Activated naive CD8-positive, alpha-beta T cell treated with anti-CD3 and anti-CD28 coated beads, Interleukin-2, amount 50 U/mL, for 16 hours (primary cell): ENCODE data around the gene SPATA18.
"Not testable (repeated sequence)": the region's sequence is repeated elsewhere in the genome, so short reads cannot be mapped to it uniquely, and the experiment has no call there.

Experiments
- DNase-seq: peaks from one replicate; pipeline ENCODE4 v3.0.0-alpha.2; 2020; ENCODE audit warnings: low read depth, low spot score

The SPATA18 gene

GRCh38 chr4:52051615-52052474 is 741 bp downstream of the SPATA18 start:
- DNase-seq: no peak

GRCh38 chr4:52052475-52052780 is 1.3 kb downstream of the SPATA18 start:
- no peak for DNase-seq

GRCh38 chr4:52054254-52054653 is 3.1 kb downstream of the SPATA18 start:
- DNase-seq: no peak

GRCh38 chr4:52057196-52057595 is 6.1 kb downstream of the SPATA18 start:
- no peak for DNase-seq

GRCh38 chr4:52058275-52058674 is 7.2 kb downstream of the SPATA18 start:
- no peak for DNase-seq

- DNase-seq: no peak
Observed at GRCh38 chr4:52059372-52059771, 8.3 kb downstream of the SPATA18 start.

- no peak for DNase-seq
Observed at GRCh38 chr4:52069571-52069970, 18.5 kb downstream of the SPATA18 start.

GRCh38 chr4:52071791-52072546 is 20.9 kb downstream of the SPATA18 start:
- DNase-seq: no peak

GRCh38 chr4:52076731-52077130 is 25.6 kb downstream of the SPATA18 start:
- no peak for DNase-seq

GRCh38 chr4:52079659-52080058 is 28.6 kb downstream of the SPATA18 start:
- no peak for DNase-seq

GRCh38 chr4:52081216-52081615 is 30.1 kb downstream of the SPATA18 start:
- no peak for DNase-seq

- not testable (repeated sequence) for DNase-seq
Observed at GRCh38 chr4:52086425-52086824, 35.3 kb downstream of the SPATA18 start.

GRCh38 chr4:52091801-52092200 is 40.7 kb downstream of the SPATA18 start:
- no peak for DNase-seq

GRCh38 chr4:52093466-52093865 is 42.4 kb downstream of the SPATA18 start:
- DNase-seq: no peak

- DNase-seq: no peak
Observed at GRCh38 chr4:52094376-52095145, 43.5 kb downstream of the SPATA18 start.

- DNase-seq: no peak
Observed at GRCh38 chr4:52095374-52095773, 44.3 kb downstream of the SPATA18 start.

- DNase-seq: no peak
Observed at GRCh38 chr4:52096048-52096447, 44.9 kb downstream of the SPATA18 start.

- DNase-seq: no peak
Observed at GRCh38 chr4:52098618-52099017, 47.5 kb downstream of the SPATA18 start.

GRCh38 chr4:52099860-52100461 is 48.9 kb downstream of the SPATA18 start:
- DNase-seq: no peak

GRCh38 chr4:52102587-52102986 is 51.5 kb downstream of the SPATA18 start:
- DNase-seq: no peak

GRCh38 chr4:52103319-52103718 is 52.2 kb downstream of the SPATA18 start:
- DNase-seq: no peak

- DNase-seq: no peak
Observed at GRCh38 chr4:52105276-52105675, 54.2 kb downstream of the SPATA18 start.
